ENCODE results near the gene SPECC1. TPM values are rescaled to one million over a fixed set of nuclear protein-coding genes. Genes with fewer than 3 reads are reported as not detected.
"Not testable (repeated sequence)": the region's sequence is repeated elsewhere in the genome, so short reads cannot be mapped to it uniquely, and the experiment has no call there.

SPECC1 gene
- total RNA-seq (10 to 100 TPM; 25.2 to 38.3 TPM), polyA plus RNA-seq (ENCODE audit: insufficient read length in 6 of 6) (1 to 10 TPM; 6.1 to 9.9 (median 6.7) TPM)
- long read RNA-seq, donor 1 = 0 reads
- long read RNA-seq, donor 2, partial matches to known transcripts = 0 of 2 reads
- long read RNA-seq, donor 2, other reads (novel, unspliced or antisense) = 0 of 2 reads
- long read RNA-seq, donor 3 = 0 reads
- long read RNA-seq, donor 4, partial matches to known transcripts = 11 of 16 reads
- long read RNA-seq, donor 4, other reads (novel, unspliced or antisense) = 5 of 16 reads
- long read RNA-seq, donor 5, partial matches to known transcripts = 0 of 1 reads
- long read RNA-seq, donor 5, other reads (novel, unspliced or antisense) = 0 of 1 reads
- long read RNA-seq, donor 6, partial matches to known transcripts = 0 of 1 reads
- long read RNA-seq, donor 6, other reads (novel, unspliced or antisense) = 0 of 1 reads
- long read RNA-seq, donor 7 = 0 reads
- long read RNA-seq, donor 8, full-length matches to known transcripts = 2 of 2 reads
- long read RNA-seq, donor 8, partial matches to known transcripts = 0 of 2 reads
- long read RNA-seq, donor 8, other reads (novel, unspliced or antisense) = 0 of 2 reads
- long read RNA-seq, donor 9 = 0 reads
- long read RNA-seq, donor 10, partial matches to known transcripts = 4 of 6 reads
- long read RNA-seq, donor 10, other reads (novel, unspliced or antisense) = 1 of 6 reads
- long read RNA-seq, donor 11 = 0 reads
- long read RNA-seq, donor 12, full-length matches to known transcripts = 1 of 1 reads
- long read RNA-seq, donor 12, partial matches to known transcripts = 0 of 1 reads
- long read RNA-seq, donor 12, other reads (novel, unspliced or antisense) = 0 of 1 reads

DNA sequence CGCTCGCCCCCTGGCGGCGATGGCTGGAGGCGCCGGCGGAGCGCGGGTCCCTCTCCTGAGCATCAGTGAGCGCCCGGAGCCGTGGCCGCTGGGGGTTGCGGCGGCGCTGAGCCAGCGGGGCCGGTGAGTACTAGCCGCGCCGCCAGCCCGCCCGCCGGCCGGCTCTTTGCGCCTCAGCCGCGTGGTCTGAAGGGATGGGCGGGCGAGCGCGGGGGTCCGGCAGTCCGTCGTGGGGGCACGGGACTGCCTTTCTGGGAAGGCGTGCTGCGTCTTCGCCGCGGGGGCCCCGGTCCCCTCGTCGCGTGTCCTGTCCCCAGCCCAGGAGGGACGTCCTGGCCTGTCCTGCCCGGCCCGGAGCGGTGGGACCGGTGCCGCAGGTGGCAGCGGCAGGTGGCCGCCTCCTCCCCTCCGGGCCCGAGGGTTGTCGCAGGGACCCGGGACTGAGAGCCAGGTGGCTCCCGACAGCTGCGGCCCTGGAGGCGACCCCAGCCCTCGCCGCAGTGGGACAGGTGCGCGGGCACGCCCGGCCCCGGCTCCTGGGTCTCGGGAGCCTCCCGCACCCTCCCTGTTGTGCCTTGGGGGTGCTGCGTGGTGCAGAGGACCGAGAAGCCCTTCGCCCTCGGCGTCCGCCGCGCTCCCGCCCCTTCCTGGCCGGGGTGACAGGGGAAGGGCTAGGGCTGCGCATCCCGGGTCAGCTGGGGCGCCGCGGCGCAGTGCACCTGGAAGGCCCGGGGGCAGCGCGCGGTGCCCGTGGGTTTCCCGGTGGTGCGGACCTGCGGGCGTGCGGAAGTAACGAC, at the start of gene SPECC1:
Gene SPECC1, plus strand, starts transcription at position 58 of the 797 bp plus-strand sequence. CDS start 87,293 bp downstream, outside the sequence.
- DNase-seq (peak in 3 of 4 donors; percentile 75 to 98 (median 77)), ATAC-seq (peak; percentile 100)
- intact Hi-C loops (cut with DNase I) = no loop called here
- Histone ChIP-seq H3K4me1 (peaks cover 7 to 21% of the 10 kb centered on the region in 2 donors), H3K27ac (no peak within 1 kb of the TSS), H3K27me3 (peaks cover 27 to 91% of the 10 kb centered on the region in 2 donors), H3K9me3 (no peaks in the 10 kb centered on the region), H3K4me3 (peak within 1 kb of the TSS; percentile 48 to 64), H3K36me3 (no peaks in the 10 kb centered on the region)
- TF ChIP-seq, protein P1, sequence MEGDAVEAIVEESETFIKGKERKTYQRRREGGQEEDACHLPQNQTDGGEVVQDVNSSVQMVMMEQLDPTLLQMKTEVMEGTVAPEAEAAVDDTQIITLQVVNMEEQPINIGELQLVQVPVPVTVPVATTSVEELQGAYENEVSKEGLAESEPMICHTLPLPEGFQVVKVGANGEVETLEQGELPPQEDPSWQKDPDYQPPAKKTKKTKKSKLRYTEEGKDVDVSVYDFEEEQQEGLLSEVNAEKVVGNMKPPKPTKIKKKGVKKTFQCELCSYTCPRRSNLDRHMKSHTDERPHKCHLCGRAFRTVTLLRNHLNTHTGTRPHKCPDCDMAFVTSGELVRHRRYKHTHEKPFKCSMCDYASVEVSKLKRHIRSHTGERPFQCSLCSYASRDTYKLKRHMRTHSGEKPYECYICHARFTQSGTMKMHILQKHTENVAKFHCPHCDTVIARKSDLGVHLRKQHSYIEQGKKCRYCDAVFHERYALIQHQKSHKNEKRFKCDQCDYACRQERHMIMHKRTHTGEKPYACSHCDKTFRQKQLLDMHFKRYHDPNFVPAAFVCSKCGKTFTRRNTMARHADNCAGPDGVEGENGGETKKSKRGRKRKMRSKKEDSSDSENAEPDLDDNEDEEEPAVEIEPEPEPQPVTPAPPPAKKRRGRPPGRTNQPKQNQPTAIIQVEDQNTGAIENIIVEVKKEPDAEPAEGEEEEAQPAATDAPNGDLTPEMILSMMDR (IDR thresholded peaks at IDR 0.05) = peak; percentile 99 to 100

- H3K27me3 ChIP-seq; intact Hi-C loops (cut with DNase I); H3K27ac ChIP-seq; H3K4me3 ChIP-seq; ATAC-seq; H3K9me3 ChIP-seq; DNase-seq: not testable (repeated sequence)
- Histone ChIP-seq H3K4me1 (peaks cover 6 to 10% of the 10 kb centered on the region in 2 donors), H3K36me3 (peaks cover 0 to 60% of the 10 kb centered on the region in 2 donors)
Measured at GRCh38 chr17:19962954-19963353, 46.2 kb upstream of the SPECC1 start.

- Histone ChIP-seq H3K9me3 (no peaks in the 10 kb centered on the region), H3K4me3 (no peak overlapping the region), H3K27me3 (no peaks in the 10 kb centered on the region), H3K27ac (no peak overlapping the region), H3K4me1 (peaks cover 8 to 32% of the 10 kb centered on the region in 2 donors), H3K36me3 (peaks cover 0 to 24% of the 10 kb centered on the region in 2 donors)
- DNase-seq = peak in 2 of 4 donors; percentile 18 to 24
- intact Hi-C loops (cut with DNase I) = no loop called here
- TF ChIP-seq, protein P1 (IDR thresholded peaks at IDR 0.05) = no peak
- no peak for ATAC-seq
Measured at GRCh38 chr17:19973156-19973555, 36.0 kb upstream of the SPECC1 start.

- H3K27ac ChIP-seq = no peak overlapping the region
- intact Hi-C loops (cut with DNase I) = no loop called here
- TF ChIP-seq, protein P1 (IDR thresholded peaks at IDR 0.05) = no peak
- peaks cover 14 to 57% of the 10 kb centered on the region in 2 donors for H3K4me1 ChIP-seq
- H3K27me3 ChIP-seq = no peaks in the 10 kb centered on the region
- H3K36me3 ChIP-seq = peaks cover 0 to 5% of the 10 kb centered on the region in 2 donors
- no peak for ATAC-seq
- no peak for DNase-seq
- no peaks in the 10 kb centered on the region for H3K9me3 ChIP-seq
- H3K4me3 ChIP-seq = peak overlapping the region in 1 of 2 donors; percentile 97
Measured at GRCh38 chr17:19975601-19976000, 33.6 kb upstream of the SPECC1 start.
